Measurements from ENCODE around the gene RWDD3. TPM values are rescaled to one million over a fixed set of nuclear protein-coding genes. Genes with fewer than 3 reads are reported as not detected.

Gene RWDD3
- total and polyA plus RNA-seq, 2 experiments from 2014 or later: 23.0 to 28.5 TPM

- H3K27ac ChIP-seq: no peak overlapping the region
- no peak for TF ChIP-seq EZH2phosphoT487 (IDR thresholded peaks at IDR 0.05; ENCODE audit: low read depth, severe bottlenecking, unreplicated experiment)
Observed at GRCh38 chr1:95229706-95230105, 4.3 kb upstream of the RWDD3 start.

GRCh38 chr1:95230256-95230655, 3.8 kb upstream of the RWDD3 start:
- no peak overlapping the region for H2AFZ ChIP-seq
- peaks cover 9% of the 10 kb centered on the region for H3K79me2 ChIP-seq
- H3K27ac ChIP-seq: no peak overlapping the region
- H3K9me3 ChIP-seq (ENCODE audit: low read depth): no peaks in the 10 kb centered on the region
- no peak for DNase-seq (ENCODE audit: low spot score)
- no peaks in the 10 kb centered on the region for H4K20me1 ChIP-seq (ENCODE audit: insufficient read depth, poor library complexity, severe bottlenecking)
- no peaks in the 10 kb centered on the region for H3K9me2 ChIP-seq (replicated peaks; ENCODE audit: insufficient read depth)
- TF ChIP-seq EZH2 (IDR thresholded peaks at IDR 0.05; ENCODE audit: borderline replicate concordance): no peak
- no peak overlapping the region for H3K4me3 ChIP-seq
- peaks cover 9% of the 10 kb centered on the region for H3K4me1 ChIP-seq (ENCODE audit: insufficient read depth)
- no peak overlapping the region for H3K4me2 ChIP-seq
- WGBS (ENCODE audit: low lambda C conversion rate, missing lambda C conversion rate): 98% methylated on average over 2 of the region's 2 CpGs
- no peaks in the 10 kb centered on the region for H3K27me3 ChIP-seq
- H3K36me3 ChIP-seq (replicated peaks; ENCODE audit: insufficient read depth, low read depth): no peaks in the 10 kb centered on the region

More at GRCh38 chr1:95229706-95230105, 4.3 kb upstream of the RWDD3 start:
- no peaks in the 10 kb centered on the region for H3K36me3 ChIP-seq (replicated peaks; ENCODE audit: insufficient read depth, low read depth)
- peaks cover 9% of the 10 kb centered on the region for H3K4me1 ChIP-seq (ENCODE audit: insufficient read depth)
- no peak for DNase-seq (ENCODE audit: low spot score)
- H2AFZ ChIP-seq: no peak overlapping the region
- H3K4me2 ChIP-seq: no peak overlapping the region
- no peaks in the 10 kb centered on the region for H3K27me3 ChIP-seq
- no peaks in the 10 kb centered on the region for H4K20me1 ChIP-seq (ENCODE audit: insufficient read depth, poor library complexity, severe bottlenecking)
- H3K9me2 ChIP-seq (replicated peaks; ENCODE audit: insufficient read depth): no peaks in the 10 kb centered on the region
- H3K9me3 ChIP-seq (ENCODE audit: low read depth): no peaks in the 10 kb centered on the region
- peaks cover 6% of the 10 kb centered on the region for H3K79me2 ChIP-seq
- no peak overlapping the region for H3K4me3 ChIP-seq

GRCh38 chr1:95230768-95231191, 3.2 kb upstream of the RWDD3 start:
- Histone ChIP-seq H3K36me3 (replicated peaks; ENCODE audit: insufficient read depth, low read depth) (no peaks in the 10 kb centered on the region), H3K4me2 (no peak overlapping the region), H3K27me3 (no peaks in the 10 kb centered on the region), H3K79me2 (peaks cover 14% of the 10 kb centered on the region), H3K4me3 (no peak overlapping the region), H3K4me1 (ENCODE audit: insufficient read depth) (peaks cover 9% of the 10 kb centered on the region), H2AFZ (no peak overlapping the region), H3K9me3 (ENCODE audit: low read depth) (no peaks in the 10 kb centered on the region), H3K27ac (no peak overlapping the region), H4K20me1 (ENCODE audit: insufficient read depth, poor library complexity, severe bottlenecking) (no peaks in the 10 kb centered on the region), H3K9me2 (replicated peaks; ENCODE audit: insufficient read depth) (no peaks in the 10 kb centered on the region)
- no peak for DNase-seq (ENCODE audit: low spot score)
- 81% methylated on average over 3 of the region's 3 CpGs for WGBS (ENCODE audit: low lambda C conversion rate, missing lambda C conversion rate)
- TF ChIP-seq EZH2 (IDR thresholded peaks at IDR 0.05; ENCODE audit: borderline replicate concordance) (no peak), EZH2phosphoT487 (IDR thresholded peaks at IDR 0.05; ENCODE audit: low read depth, severe bottlenecking, unreplicated experiment) (no peak), CTCF (IDR thresholded peaks at IDR 0.05; ENCODE audit: poor library complexity) (no peak)

- H3K27ac ChIP-seq: peak overlapping the region; percentile 91
- peaks cover 32% of the 10 kb centered on the region for H3K79me2 ChIP-seq
- no peaks in the 10 kb centered on the region for H3K9me3 ChIP-seq (ENCODE audit: low read depth)
- no peaks in the 10 kb centered on the region for H3K9me2 ChIP-seq (replicated peaks; ENCODE audit: insufficient read depth)
- no peaks in the 10 kb centered on the region for H3K36me3 ChIP-seq (replicated peaks; ENCODE audit: insufficient read depth, low read depth)
- peak overlapping the region; percentile 97 for H2AFZ ChIP-seq
- 32% methylated on average over 8 of the region's 8 CpGs for WGBS (ENCODE audit: low lambda C conversion rate, missing lambda C conversion rate)
- no peak for DNase-seq (ENCODE audit: low spot score)
- TF ChIP-seq EZH2 (IDR thresholded peaks at IDR 0.05; ENCODE audit: borderline replicate concordance) (no peak), CTCF (IDR thresholded peaks at IDR 0.05; ENCODE audit: poor library complexity) (no peak), EZH2phosphoT487 (IDR thresholded peaks at IDR 0.05; ENCODE audit: low read depth, severe bottlenecking, unreplicated experiment) (no peak)
- peak overlapping the region; percentile 88 for H3K4me2 ChIP-seq
- no peaks in the 10 kb centered on the region for H4K20me1 ChIP-seq (ENCODE audit: insufficient read depth, poor library complexity, severe bottlenecking)
- H3K4me3 ChIP-seq: peak overlapping the region; percentile 60
- no peaks in the 10 kb centered on the region for H3K27me3 ChIP-seq
- H3K4me1 ChIP-seq (ENCODE audit: insufficient read depth): peaks cover 9% of the 10 kb centered on the region
Observed at GRCh38 chr1:95232646-95233318, 1.2 kb upstream of the RWDD3 start.
